WTC11 (cell line): ENCODE measurements around the gene SLC35B3. TPM values are rescaled to one million over a fixed set of nuclear protein-coding genes. Genes with fewer than 3 reads are reported as not detected.

Source experiments
- ATAC-seq: fragments of 200-7000 bp; cut with Tn5 transposase; 2 replicates; pipeline ENCODE4 v1.10.0; 2021; ENCODE audit warnings: mild to moderate bottlenecking, moderate library complexity
- CTCF ChIA-PET: fragments of 300-600 bp; sonication (Branson Sonifier 250); formaldehyde crosslinking; loops from one replicate; lab custom pipeline; 2021; ENCODE audit warnings: antibody characterized with exemption; lab: Charles Lee
- POLR2A ChIA-PET: fragments of 350-600 bp; sonication (Branson Sonifier 250); formaldehyde crosslinking; loops from one replicate; lab custom pipeline; 2021; ENCODE audit warnings: antibody characterized with exemption; lab: Charles Lee
- DNase-seq: peaks from one replicate; pipeline ENCODE4 v3.0.0; 2021; ENCODE audit warnings: low spot score
- H3K27ac Mint-ChIP-seq: 2 replicates; pipeline ENCODE4 v1.8.0; 2021; ENCODE audit warnings: mixed read lengths
- H3K27me3 Mint-ChIP-seq: 2 replicates; pipeline ENCODE4 v1.8.0; 2021; ENCODE audit warnings: low read depth, mild to moderate bottlenecking, moderate library complexity, mixed read lengths
- H3K36me3 Mint-ChIP-seq: 2 replicates; pipeline ENCODE4 v1.8.0; 2021; ENCODE audit warnings: mixed read lengths
- H3K4me1 Mint-ChIP-seq: 2 replicates; pipeline ENCODE4 v1.8.0; 2022; ENCODE audit warnings: mixed read lengths
- H3K4me3 Mint-ChIP-seq: 2 replicates; pipeline ENCODE4 v1.8.0; 2021; ENCODE audit warnings: mild to moderate bottlenecking, moderate library complexity, mixed read lengths
- H3K9me3 Mint-ChIP-seq: 2 replicates; pipeline ENCODE4 v1.8.0; 2021; ENCODE audit warnings: mixed read lengths
- AFF4 ChIP-seq: sonication (generic); formaldehyde crosslinking; IDR thresholded peaks from 2 replicates; pipeline ENCODE4 v1.8.1; 2023; ENCODE audit warnings: mild to moderate bottlenecking, missing genetic modification reagents, borderline replicate concordance
- ARID4B ChIP-seq: sonication (generic); formaldehyde crosslinking; IDR thresholded peaks from 2 replicates; pipeline ENCODE4 v1.8.0; 2023; ENCODE audit warnings: missing genetic modification reagents, mild to moderate bottlenecking, borderline replicate concordance
- ATF3 ChIP-seq: sonication (generic); formaldehyde crosslinking; conservative IDR thresholded peaks from 2 replicates; pipeline ENCODE4 v1.8.1; 2022; ENCODE audit warnings: mild to moderate bottlenecking, missing genetic modification reagents
- E2F4 ChIP-seq: sonication (generic); formaldehyde crosslinking; IDR thresholded peaks from 2 replicates; pipeline ENCODE4 v1.8.1; 2022; ENCODE audit warnings: low read depth, mild to moderate bottlenecking, moderate library complexity, missing genetic modification reagents, borderline replicate concordance
- ETV6 ChIP-seq: sonication (generic); formaldehyde crosslinking; IDR thresholded peaks from 2 replicates; pipeline ENCODE4 v1.8.1; 2022; ENCODE audit warnings: mild to moderate bottlenecking, missing genetic modification reagents
- FOXP4 ChIP-seq: sonication (generic); formaldehyde crosslinking; IDR thresholded peaks from 2 replicates; pipeline ENCODE4 v1.8.0; 2022; ENCODE audit warnings: mild to moderate bottlenecking, missing genetic modification reagents
- JAZF1 ChIP-seq: fragments of 250-450 bp; sonication (Bioruptor Pico); IDR thresholded peaks from 2 replicates; pipeline ENCODE4 v1.9.0; 2021; ENCODE audit warnings: moderate library complexity, mild to moderate bottlenecking, inconsistent platforms
- MXD4 ChIP-seq: fragments of 250-450 bp; sonication (Bioruptor Pico); IDR thresholded peaks from 2 replicates; pipeline ENCODE4 v1.8.0; 2021; ENCODE audit warnings: mild to moderate bottlenecking, moderate library complexity, borderline replicate concordance
- MYBL2 ChIP-seq: sonication (generic); formaldehyde crosslinking; IDR thresholded peaks from 2 replicates; pipeline ENCODE4 v1.8.1; 2023; ENCODE audit warnings: mild to moderate bottlenecking, moderate library complexity, missing genetic modification reagents
- PRRX2 ChIP-seq: fragments of 250-450 bp; sonication (Bioruptor Pico); IDR thresholded peaks from 2 replicates; pipeline ENCODE4 v1.8.0; 2021; ENCODE audit warnings: mild to moderate bottlenecking
- SP1 ChIP-seq: sonication (generic); formaldehyde crosslinking; conservative IDR thresholded peaks from 2 replicates; pipeline ENCODE4 v1.8.1; 2022; ENCODE audit warnings: missing genetic modification reagents
- USF2 ChIP-seq: sonication (generic); formaldehyde crosslinking; IDR thresholded peaks from 2 replicates; pipeline ENCODE4 v1.8.1; 2023; ENCODE audit warnings: mild to moderate bottlenecking, missing genetic modification reagents, moderate library complexity
- ZMAT4 ChIP-seq: fragments of 250-450 bp; sonication (Bioruptor Pico); IDR thresholded peaks from 2 replicates; pipeline ENCODE4 v1.9.0; 2021; ENCODE audit warnings: mild to moderate bottlenecking
- ZNF121 ChIP-seq: sonication (generic); formaldehyde crosslinking; IDR thresholded peaks from 2 replicates; pipeline ENCODE4 v1.8.0; 2023; ENCODE audit warnings: missing genetic modification reagents
- ZNF281 ChIP-seq: sonication (generic); formaldehyde crosslinking; IDR thresholded peaks from 2 replicates; pipeline ENCODE4 v1.8.0; 2023; ENCODE audit warnings: mild to moderate bottlenecking, missing genetic modification reagents
- ZNF671 ChIP-seq: fragments of 250-450 bp; sonication (Bioruptor Pico); IDR thresholded peaks from 2 replicates; pipeline ENCODE4 v1.8.0; 2021; ENCODE audit warnings: mild to moderate bottlenecking
- total RNA-seq: library from RNA; stranded (reverse); gene quantifications from 3 replicates; pipeline ENCODE4 v1.2.3, GENCODE V29; 2021

The SLC35B3 gene
- total RNA-seq, 1 experiment from 2014 or later, result 8.4 TPM

- peaks cover 5% of the 10 kb centered on the region for H3K4me1 Mint-ChIP-seq
- TF ChIP-seq ATF3 (CRISPR knock-in tag) (no peak), ZMAT4 (no peak), ETV6 (CRISPR knock-in tag) (no peak), AFF4 (CRISPR knock-in tag) (no peak), FOXP4 (CRISPR knock-in tag) (no peak), SP1 (CRISPR knock-in tag) (no peak), MYBL2 (no peak), MXD4 (CRISPR knock-in tag) (no peak), USF2 (CRISPR knock-in tag) (no peak), PRRX2 (CRISPR knock-in tag) (no peak), E2F4 (CRISPR knock-in tag) (no peak), ARID4B (CRISPR knock-in tag) (no peak), ZNF121 (CRISPR knock-in tag) (no peak), JAZF1 (CRISPR knock-in tag) (no peak), ZNF671 (no peak), ZNF281 (CRISPR knock-in tag) (no peak)
- TF ChIP-seq, all 79 proteins: peak for 0
- POLR2A ChIA-PET, result no interaction called here
- DNase-seq (no peak), ATAC-seq (no peak)
- CTCF ChIA-PET, result no interaction called here
- peaks cover 21% of the 10 kb centered on the region for H3K9me3 Mint-ChIP-seq
- H3K27ac Mint-ChIP-seq, result no peak overlapping the region
- no peaks in the 10 kb centered on the region for H3K27me3 Mint-ChIP-seq
- H3K36me3 Mint-ChIP-seq, result no peaks in the 10 kb centered on the region
- no peak overlapping the region for H3K4me3 Mint-ChIP-seq
Observed at GRCh38 chr6:8402546-8402945, 32.8 kb downstream of the SLC35B3 start.
